ENCODE results near the gene HMGN1. TPM values are rescaled to one million over a fixed set of nuclear protein-coding genes. Genes with fewer than 3 reads are reported as not detected.
"Not testable (repeated sequence)": the region's sequence is repeated elsewhere in the genome, so short reads cannot be mapped to it uniquely, and the experiment has no call there.

The HMGN1 gene
- total RNA-seq, 2 experiments from 2014 or later: 441 to 449 TPM

DNA sequence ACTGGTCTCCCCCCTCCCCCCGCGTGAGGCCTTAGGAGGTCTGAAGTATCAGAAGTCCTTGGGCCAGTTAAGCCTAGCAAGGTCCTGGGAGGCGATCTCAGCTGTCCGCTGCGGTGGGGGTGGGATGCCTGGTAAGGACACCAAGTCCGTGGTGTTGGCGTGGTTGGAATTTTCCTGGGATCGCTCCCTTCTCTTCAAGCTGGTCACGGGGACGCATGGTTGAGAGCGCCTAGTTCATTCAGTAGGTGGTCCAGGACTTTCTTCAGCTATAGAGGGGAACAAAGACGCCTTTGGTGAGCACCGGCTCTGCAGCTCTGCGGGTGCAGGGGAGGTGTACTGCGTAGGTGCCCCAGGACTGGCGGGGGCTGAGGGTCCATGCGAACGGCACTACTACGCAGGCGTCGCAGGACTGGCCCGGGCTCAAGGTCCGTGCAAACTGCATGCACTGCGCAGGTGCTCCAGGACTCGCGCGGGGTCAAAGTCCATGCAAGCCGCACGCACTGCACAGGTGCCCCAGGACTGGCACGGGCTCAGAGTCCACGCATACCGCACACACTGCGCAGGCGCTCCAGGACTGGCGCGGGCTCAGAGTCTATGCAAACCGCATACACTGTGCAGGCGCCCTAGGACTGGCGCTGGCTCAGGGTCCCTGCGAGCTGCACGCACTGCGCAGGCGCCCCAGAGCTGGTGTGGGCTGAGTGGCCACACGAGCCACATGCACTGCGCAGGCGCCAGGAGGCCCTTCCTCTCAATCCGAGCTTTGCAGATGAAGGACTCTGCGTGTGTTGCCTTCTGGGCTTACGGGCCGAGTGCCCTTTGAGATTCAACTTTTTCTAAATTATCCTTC lies 36.6 kb upstream of the HMGN1 start:
- H3K27ac Mint-ChIP-seq: no peak overlapping the region
- no peaks in the 10 kb centered on the region for H3K27me3 Mint-ChIP-seq

DNA sequence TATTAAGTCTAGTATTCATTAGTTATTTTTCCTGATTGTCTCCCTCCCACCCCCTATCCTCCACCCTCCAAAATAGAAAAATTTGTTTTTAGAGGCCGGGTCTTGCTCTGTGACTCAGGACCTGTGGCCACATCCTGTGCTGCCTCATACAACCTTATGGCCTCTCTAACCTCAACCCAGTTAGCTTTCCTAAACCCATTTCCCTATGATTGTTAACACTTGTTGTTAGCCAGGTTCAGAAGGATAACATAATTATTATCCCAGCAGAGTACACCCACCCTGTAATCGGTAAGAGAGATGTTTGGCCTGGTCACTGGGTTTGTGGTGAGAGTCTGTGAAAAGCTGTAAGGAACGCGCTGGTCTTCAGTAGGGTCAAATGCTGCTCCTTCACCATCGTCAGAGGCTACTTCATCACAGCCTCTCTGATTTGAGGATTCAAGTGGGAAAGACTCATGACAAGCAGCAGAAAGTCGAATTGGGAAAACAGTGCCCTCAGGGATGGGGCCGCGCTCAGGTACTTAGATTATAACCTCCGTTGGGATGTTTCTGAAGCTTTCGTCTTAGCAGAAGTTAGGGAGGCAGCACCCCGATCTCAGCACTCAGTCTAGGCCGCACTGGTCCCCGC lies 35.9 kb upstream of the HMGN1 start:
- Mint-ChIP-seq H3K9me3 (no peaks in the 10 kb centered on the region), H3K4me1 (ENCODE audit: low read depth) (peaks cover 43% of the 10 kb centered on the region), H3K4me3 (no peak overlapping the region), H3K27ac (peak overlapping the region; percentile 72), H3K36me3 (no peaks in the 10 kb centered on the region), H3K27me3 (no peaks in the 10 kb centered on the region)
- intact Hi-C loops (cut with micrococcal nuclease): loop anchor here (5.0 to 10.0 kb wide), 3 partner anchors 580 to 877 kb away; partner anchors contain the start of gene ETS2
- ChIA-PET CTCF (interaction anchor here (1.0 to 1.5 kb wide), 2 partner anchors 11 to 36 kb away, joined by 3 to 4 read pairs; no protein-coding TSS in a partner anchor), POLR2A (interaction anchor here (0.6 to 1.0 kb wide), 2 partner anchors 70 to 631 kb away, joined by 3 read pairs; no protein-coding TSS in a partner anchor)
- peak; percentile 37 for DNase-seq

More for the DNA sequence above, 36.6 kb upstream of the HMGN1 start:
- ChIA-PET POLR2A (interaction anchor here (1.0 kb wide), 1 partner anchor 71 kb away, joined by 3 read pairs; no protein-coding TSS in a partner anchor), CTCF (interaction anchor here (1.0 to 1.5 kb wide), 2 partner anchors 12 to 37 kb away, joined by 3 to 4 read pairs; no protein-coding TSS in a partner anchor)
- peak; percentile 75 for DNase-seq
- peaks cover 43% of the 10 kb centered on the region for H3K4me1 Mint-ChIP-seq (ENCODE audit: low read depth)
- H3K36me3 Mint-ChIP-seq: peaks cover 2% of the 10 kb centered on the region
- peak overlapping the region; percentile 64 for H3K4me3 Mint-ChIP-seq
- intact Hi-C loops (cut with micrococcal nuclease): loop anchor here (5.0 to 10.0 kb wide), 3 partner anchors 581 to 878 kb away; partner anchors contain the start of gene ETS2
- no peaks in the 10 kb centered on the region for H3K9me3 Mint-ChIP-seq

DNA sequence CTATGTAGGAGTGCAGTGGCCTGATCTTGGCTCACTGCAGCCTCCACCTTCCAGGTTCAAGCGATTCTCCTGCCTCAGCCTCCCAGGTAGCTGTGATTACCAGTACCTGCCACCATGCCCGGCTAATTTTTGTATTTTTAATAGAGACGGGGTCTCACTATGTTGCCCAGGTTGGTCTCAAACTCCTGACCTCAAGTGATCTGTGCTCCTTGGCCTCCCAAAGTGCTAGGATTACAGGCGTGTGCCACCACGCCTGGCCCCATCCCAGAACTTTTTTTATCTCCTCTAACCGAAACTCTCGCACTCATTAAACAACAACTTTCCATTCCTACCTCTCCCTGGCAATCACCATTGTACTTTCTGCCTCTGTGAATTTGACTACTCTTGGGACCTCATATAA lies 33.2 kb upstream of the HMGN1 start:
- H3K4me3 Mint-ChIP-seq: not testable (repeated sequence)
- intact Hi-C loops (cut with micrococcal nuclease): loop anchor here (10.0 kb wide), 2 partner anchors 577 to 617 kb away; partner anchors contain the start of gene ETS2

DNA sequence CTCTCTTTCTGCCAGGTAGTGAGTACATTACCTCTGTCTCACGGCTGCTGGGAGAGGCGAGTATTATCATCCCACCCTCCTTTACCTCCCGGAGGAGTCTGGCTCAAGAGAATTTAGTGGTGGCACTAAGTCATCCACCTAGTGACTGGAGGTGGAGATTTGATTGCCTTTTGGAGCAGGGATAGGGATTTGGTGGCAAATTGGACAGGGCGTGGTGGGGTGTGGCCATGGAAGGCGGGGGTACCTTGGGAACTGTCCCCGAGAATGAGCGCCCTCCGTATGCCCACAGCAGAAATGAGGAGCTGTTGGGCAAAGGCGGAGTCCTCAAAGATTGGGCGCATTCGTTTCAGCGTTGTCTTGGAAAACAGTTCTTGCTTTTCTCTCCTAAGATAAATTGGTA lies 32.1 kb upstream of the HMGN1 start:
- POLR2A ChIA-PET: interaction anchor here (1.2 to 1.9 kb wide), 3 partner anchors 32 to 67 kb away, joined by 3 to 23 read pairs (median 8); partner anchors contain the start of genes BRWD1 and HMGN1

More for the DNA sequence above, 33.2 kb upstream of the HMGN1 start:
- H3K4me1 Mint-ChIP-seq (ENCODE audit: low read depth): peaks cover 29% of the 10 kb centered on the region
- H3K27ac Mint-ChIP-seq, CTCF ChIA-PET, H3K9me3 Mint-ChIP-seq, POLR2A ChIA-PET, H3K36me3 Mint-ChIP-seq, H3K27me3 Mint-ChIP-seq, DNase-seq: not testable (repeated sequence)

DNA sequence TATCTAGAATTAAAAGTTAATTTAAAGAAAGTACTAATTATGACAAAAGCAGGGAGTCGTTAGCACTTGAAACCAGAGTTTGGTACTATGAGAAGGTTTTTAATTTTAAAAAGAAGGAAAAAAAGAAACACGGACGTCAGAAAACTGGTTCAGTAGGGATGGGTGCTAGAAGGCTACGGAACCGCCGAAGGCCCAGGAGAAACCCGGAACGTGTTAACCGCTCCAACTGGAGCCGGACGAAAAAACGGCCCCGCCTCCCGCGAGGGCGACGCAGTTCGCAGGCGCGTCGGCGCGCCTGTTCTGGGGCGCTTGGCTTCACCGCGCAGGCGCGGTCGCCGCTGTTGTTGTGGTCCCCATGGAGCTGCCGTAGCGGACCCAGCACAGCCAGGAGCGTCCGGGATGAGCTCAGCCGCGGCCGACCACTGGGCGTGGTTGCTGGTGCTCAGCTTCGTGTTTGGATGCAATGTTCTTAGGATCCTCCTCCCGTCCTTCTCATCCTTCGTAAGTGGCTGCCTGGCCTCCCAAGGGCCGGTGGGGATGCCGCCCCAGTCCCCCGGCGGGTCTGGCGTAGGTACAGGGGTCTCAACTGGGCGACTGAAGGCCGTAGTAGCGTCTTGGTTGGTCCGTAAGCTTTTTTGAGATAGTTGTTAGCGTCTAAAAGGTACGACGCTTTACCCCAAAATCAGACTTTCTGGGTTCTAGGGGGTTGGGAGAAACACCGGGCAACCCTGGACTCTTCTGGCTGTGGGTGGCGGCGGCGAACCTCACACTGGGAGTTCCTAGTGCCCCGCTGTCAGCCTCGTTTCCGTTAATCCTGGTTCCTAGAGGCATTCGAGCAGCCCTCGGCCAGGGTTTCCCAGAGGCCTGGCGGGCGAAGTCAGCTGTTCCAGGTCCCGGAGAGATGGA lies 31.4 kb upstream of the HMGN1 start:
- intact Hi-C loops (cut with micrococcal nuclease): loop anchor here (1.0 to 10.0 kb wide), 6 partner anchors 8 to 615 kb away; partner anchors contain the start of genes BRWD1, ETS2, HMGN1 and LCA5L
- peak; percentile 96 for DNase-seq
- Mint-ChIP-seq H3K4me3 (peak overlapping the region; percentile 91), H3K36me3 (no peaks in the 10 kb centered on the region), H3K9me3 (no peaks in the 10 kb centered on the region), H3K27ac (peak overlapping the region; percentile 80), H3K27me3 (peaks cover 2% of the 10 kb centered on the region), H3K4me1 (ENCODE audit: low read depth) (peaks cover 24% of the 10 kb centered on the region)
- CTCF ChIA-PET: interaction anchor here (0.8 to 1.5 kb wide), 3 partner anchors 31 to 68 kb away, joined by 3 to 5 read pairs (median 3); no protein-coding TSS in a partner anchor
- POLR2A ChIA-PET: interaction anchor here (0.9 to 1.9 kb wide), 5 partner anchors 32 to 68 kb away, joined by 3 to 23 read pairs (median 8); partner anchors contain the start of genes BRWD1 and HMGN1

More for the DNA sequence above, 32.1 kb upstream of the HMGN1 start:
- peak overlapping the region; percentile 80 for H3K27ac Mint-ChIP-seq
- H3K27me3 Mint-ChIP-seq: peaks cover 2% of the 10 kb centered on the region
- CTCF ChIA-PET: interaction anchor here (0.8 to 1.5 kb wide), 3 partner anchors 31 to 69 kb away, joined by 3 to 5 read pairs (median 3); no protein-coding TSS in a partner anchor
- H3K9me3 Mint-ChIP-seq: no peaks in the 10 kb centered on the region
- H3K4me3 Mint-ChIP-seq: peak overlapping the region; percentile 91
- intact Hi-C loops (cut with micrococcal nuclease): loop anchor here (2.0 to 10.0 kb wide), 3 partner anchors 68 to 616 kb away; partner anchors contain the start of genes BRWD1 and ETS2
- H3K36me3 Mint-ChIP-seq: no peaks in the 10 kb centered on the region
- no peak for DNase-seq
- peaks cover 26% of the 10 kb centered on the region for H3K4me1 Mint-ChIP-seq (ENCODE audit: low read depth)

DNA sequence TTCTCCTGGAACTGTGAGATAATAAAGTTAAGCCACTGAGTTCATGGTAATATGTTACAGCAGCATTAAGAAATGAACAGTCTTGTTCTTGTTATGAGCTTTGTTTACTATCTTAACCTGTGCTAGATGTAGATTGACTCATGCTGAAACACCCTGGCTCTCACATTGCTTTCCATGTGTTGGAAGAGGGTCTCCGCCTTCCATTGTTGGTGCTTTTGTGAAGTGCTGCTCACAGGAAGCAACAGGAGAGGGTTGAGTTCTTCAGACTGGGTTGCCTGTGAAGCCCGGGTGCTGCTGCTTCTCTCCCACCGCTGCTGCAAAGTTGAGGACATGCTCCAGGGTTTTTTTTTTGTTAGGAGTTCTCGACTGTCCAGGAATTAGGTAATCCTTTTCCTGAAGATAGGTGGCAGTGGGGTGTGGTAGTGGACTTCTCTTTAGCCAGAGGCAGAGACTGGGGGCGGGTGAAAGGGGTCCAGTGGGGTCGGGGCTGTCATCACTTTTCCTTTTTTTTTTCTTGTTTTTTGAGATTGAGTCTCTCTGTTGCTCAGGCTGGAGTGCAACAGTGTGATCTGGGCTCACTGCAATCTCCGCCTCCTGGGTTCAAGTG lies 28.7 kb upstream of the HMGN1 start:
- Mint-ChIP-seq H3K27ac (no peak overlapping the region), H3K4me1 (ENCODE audit: low read depth) (peaks cover 16% of the 10 kb centered on the region), H3K9me3 (no peaks in the 10 kb centered on the region), H3K36me3 (no peaks in the 10 kb centered on the region), H3K4me3 (no peak overlapping the region), H3K27me3 (peaks cover 2% of the 10 kb centered on the region)
- intact Hi-C loops (cut with micrococcal nuclease): no loop called here
- no peak for DNase-seq
- ChIA-PET CTCF (no interaction called here), POLR2A (interaction anchor here (1.0 kb wide), 1 partner anchor 10 kb away, joined by 3 read pairs; no protein-coding TSS in a partner anchor)

DNA sequence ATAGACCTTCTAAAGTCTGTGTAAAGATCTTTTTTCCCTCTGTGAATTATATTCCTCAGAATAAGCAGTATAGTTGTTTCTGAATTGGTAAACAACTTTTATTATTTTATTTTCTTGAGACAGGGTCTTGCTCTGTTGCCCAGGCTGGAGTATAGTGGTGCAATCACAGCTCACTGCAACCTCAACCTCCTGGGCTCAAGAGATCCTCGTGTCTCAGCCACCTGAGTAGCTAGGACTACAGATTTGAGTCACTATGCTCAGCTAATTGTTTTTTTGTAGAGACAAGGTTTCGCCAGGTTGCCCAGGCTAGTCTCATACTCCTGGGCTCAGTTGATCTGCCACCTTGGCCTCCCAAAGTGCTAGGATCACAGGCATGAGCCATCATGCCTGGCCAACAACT lies 26.6 kb upstream of the HMGN1 start:
- ChIA-PET CTCF (no interaction called here), POLR2A (no interaction called here)
- H3K4me3 Mint-ChIP-seq: no peak overlapping the region
- no peak for DNase-seq
- no peaks in the 10 kb centered on the region for H3K36me3 Mint-ChIP-seq
- peaks cover 6% of the 10 kb centered on the region for H3K4me1 Mint-ChIP-seq (ENCODE audit: low read depth)
- H3K27me3 Mint-ChIP-seq: peaks cover 2% of the 10 kb centered on the region
- no peaks in the 10 kb centered on the region for H3K9me3 Mint-ChIP-seq
- intact Hi-C loops (cut with micrococcal nuclease): no loop called here
- H3K27ac Mint-ChIP-seq: no peak overlapping the region

DNA sequence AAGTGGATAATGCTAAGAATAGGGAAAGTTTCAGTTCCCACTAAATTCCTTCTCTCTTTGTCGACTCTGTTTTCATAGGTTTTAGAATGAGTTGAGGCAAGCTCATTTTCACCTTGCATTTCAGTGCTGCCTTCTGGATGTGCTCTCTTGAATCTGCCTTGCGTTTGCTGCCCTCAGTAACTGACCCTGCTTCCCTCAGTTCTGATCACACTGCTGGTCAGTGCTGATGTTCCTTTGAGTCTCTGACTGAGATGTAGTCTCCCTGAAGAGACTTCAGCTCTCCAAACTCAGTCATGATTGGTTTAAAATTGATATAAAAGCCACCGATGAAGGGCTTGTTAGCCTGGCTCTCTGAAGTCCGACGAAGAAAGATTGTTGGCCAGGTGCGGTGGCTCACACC lies 25.2 kb upstream of the HMGN1 start:
- POLR2A ChIA-PET: interaction anchor here (1.2 kb wide), 1 partner anchor 13 kb away, joined by 3 read pairs; no protein-coding TSS in a partner anchor
- DNase-seq: no peak
- CTCF ChIA-PET: interaction anchor here (0.8 to 1.2 kb wide), 3 partner anchors 11 to 66 kb away, joined by 3 to 6 read pairs (median 4); no protein-coding TSS in a partner anchor
- Mint-ChIP-seq H3K27me3 (peaks cover 2% of the 10 kb centered on the region), H3K27ac (no peak overlapping the region), H3K36me3 (no peaks in the 10 kb centered on the region), H3K4me1 (ENCODE audit: low read depth) (peaks cover 6% of the 10 kb centered on the region), H3K9me3 (no peaks in the 10 kb centered on the region), H3K4me3 (no peak overlapping the region)
- intact Hi-C loops (cut with micrococcal nuclease): no loop called here

DNA sequence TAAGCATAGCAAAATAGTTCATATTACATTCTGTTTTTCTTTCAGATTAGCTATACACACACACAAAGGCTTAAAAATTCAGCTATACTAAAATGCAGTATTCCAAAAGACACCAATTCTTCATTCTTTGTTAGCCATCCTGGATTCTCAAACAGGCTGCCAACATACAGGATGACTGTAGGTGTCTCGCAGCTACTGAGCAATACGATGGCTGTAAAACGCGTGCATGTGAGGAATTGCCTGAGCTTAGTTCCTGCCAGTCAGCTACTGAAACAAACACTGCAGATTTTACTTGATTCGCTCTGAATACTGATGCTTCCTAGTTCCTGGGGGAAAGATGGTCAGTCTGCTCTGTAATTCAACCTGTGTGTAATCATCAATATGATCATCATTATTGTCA lies 24.7 kb upstream of the HMGN1 start:
- Mint-ChIP-seq H3K9me3 (no peaks in the 10 kb centered on the region), H3K27ac (no peak overlapping the region), H3K4me3 (no peak overlapping the region), H3K36me3 (no peaks in the 10 kb centered on the region), H3K27me3 (peaks cover 2% of the 10 kb centered on the region), H3K4me1 (ENCODE audit: low read depth) (peaks cover 6% of the 10 kb centered on the region)
- CTCF ChIA-PET: interaction anchor here (0.8 to 1.2 kb wide), 3 partner anchors 11 to 66 kb away, joined by 3 to 6 read pairs (median 4); no protein-coding TSS in a partner anchor
- POLR2A ChIA-PET: interaction anchor here (1.2 kb wide), 1 partner anchor 14 kb away, joined by 3 read pairs; no protein-coding TSS in a partner anchor
- DNase-seq: no peak
- intact Hi-C loops (cut with micrococcal nuclease): no loop called here

DNA sequence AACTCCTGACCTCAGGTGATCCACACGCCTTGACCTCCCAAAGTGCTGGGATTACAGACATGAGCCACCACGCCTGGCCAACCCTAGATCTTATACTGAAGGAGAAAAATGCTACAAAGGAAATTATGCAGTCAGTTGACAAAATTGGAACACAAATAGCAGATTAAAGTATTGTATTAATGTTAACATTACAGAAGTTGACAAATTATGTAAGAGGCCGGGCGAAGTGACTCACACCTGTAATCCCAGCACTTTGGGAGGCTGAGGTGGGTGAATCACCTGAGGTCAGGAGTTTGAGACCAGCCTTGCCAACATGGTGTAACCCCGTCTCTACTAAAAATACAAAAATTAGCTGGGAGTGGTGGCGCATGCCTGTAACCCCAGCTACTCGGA lies 21.0 kb upstream of the HMGN1 start:
- POLR2A ChIA-PET; H3K9me3 Mint-ChIP-seq; H3K36me3 Mint-ChIP-seq; intact Hi-C loops (cut with micrococcal nuclease); CTCF ChIA-PET; H3K27ac Mint-ChIP-seq; H3K4me3 Mint-ChIP-seq; H3K4me1 Mint-ChIP-seq (ENCODE audit: low read depth); H3K27me3 Mint-ChIP-seq; DNase-seq: not testable (repeated sequence)

DNA sequence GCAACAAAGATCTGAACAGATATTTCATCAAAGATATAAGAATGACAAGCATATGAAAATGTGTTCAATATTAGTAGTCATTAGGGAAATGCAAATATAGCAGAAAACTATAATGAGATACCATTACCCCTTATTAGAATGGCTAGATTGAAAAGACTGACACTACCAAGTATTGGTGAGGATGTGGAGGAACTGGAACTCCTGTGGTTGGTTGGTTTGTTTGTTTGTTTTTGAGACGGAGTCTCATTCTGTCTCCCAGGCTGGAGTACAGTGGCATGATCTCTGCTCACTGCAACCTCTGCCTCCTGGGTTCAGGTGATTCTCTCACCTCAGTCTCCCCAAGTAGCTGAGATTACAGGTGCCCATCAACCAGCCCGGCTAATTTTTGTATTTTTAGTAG lies 18.9 kb upstream of the HMGN1 start:
- Mint-ChIP-seq H3K4me3 (no peak overlapping the region), H3K27ac (no peak overlapping the region), H3K36me3 (no peaks in the 10 kb centered on the region), H3K27me3 (no peaks in the 10 kb centered on the region), H3K4me1 (ENCODE audit: low read depth) (no peaks in the 10 kb centered on the region), H3K9me3 (no peaks in the 10 kb centered on the region)
- ChIA-PET CTCF (no interaction called here), POLR2A (no interaction called here)
- DNase-seq: no peak
- intact Hi-C loops (cut with micrococcal nuclease): no loop called here

Data from activated CD4-positive, alpha-beta memory T cell treated with anti-CD3 and anti-CD28 coated beads for 36 hours (primary cell).